H9 (cell line): ENCODE data around the gene SLAMF6. TPM values are rescaled to one million over a fixed set of nuclear protein-coding genes. Genes with fewer than 3 reads are reported as not detected.

Source experiments
- DNase-seq: peaks from one replicate; pipeline ENCODE4 v3.0.0-alpha.2; 2017
- H2AFZ ChIP-seq: one replicate; pipeline ENCODE4 v1.6.1; 2013; ENCODE audit warnings: mild to moderate bottlenecking, low read length, control low read depth, moderate library complexity
- H2AK5ac ChIP-seq: 2 replicates; pipeline ENCODE4 v1.6.1; 2013; ENCODE audit warnings: low read length, control low read depth, mixed read lengths; ENCODE audit not compliant: insufficient read length
- H2BK120ac ChIP-seq: one replicate; pipeline ENCODE4 v1.6.1; 2013; ENCODE audit warnings: low read depth, mild to moderate bottlenecking, low read length, control low read depth, inconsistent platforms; ENCODE audit not compliant: poor library complexity, severe bottlenecking
- H2BK12ac ChIP-seq: 2 replicates; pipeline ENCODE4 v1.6.1; 2013; ENCODE audit warnings: low read length, control low read depth, mixed read lengths, low read depth; ENCODE audit not compliant: insufficient read length
- H2BK15ac ChIP-seq: 2 replicates; pipeline ENCODE4 v1.6.1; 2013; ENCODE audit warnings: low read depth, low read length, control low read depth
- H2BK20ac ChIP-seq: one replicate; pipeline ENCODE4 v1.6.1; 2013; ENCODE audit warnings: low read depth, mild to moderate bottlenecking, low read length, control low read depth, inconsistent platforms; ENCODE audit not compliant: poor library complexity, severe bottlenecking
- H2BK5ac ChIP-seq: 2 replicates; pipeline ENCODE4 v1.6.1; 2013; ENCODE audit warnings: low read length, control low read depth, mixed read lengths; ENCODE audit not compliant: insufficient read length
- H3K14ac ChIP-seq: 2 replicates; pipeline ENCODE4 v1.6.1; 2013; ENCODE audit warnings: low read length, control low read depth; ENCODE audit not compliant: insufficient read depth
- H3K18ac ChIP-seq: 2 replicates; pipeline ENCODE4 v1.6.1; 2013; ENCODE audit warnings: low read depth, mild to moderate bottlenecking, mixed read lengths, low read length, control low read depth; ENCODE audit not compliant: insufficient read length
- H3K23ac ChIP-seq: 2 replicates; pipeline ENCODE4 v1.6.1; 2013; ENCODE audit warnings: low read length, control low read depth, mixed read lengths, low read depth; ENCODE audit not compliant: insufficient read length
- H3K23me2 ChIP-seq: 2 replicates; pipeline ENCODE4 v1.6.1; 2013; ENCODE audit warnings: low read depth, mild to moderate bottlenecking, mixed read lengths, low read length, control low read depth; ENCODE audit not compliant: insufficient read length, poor library complexity, severe bottlenecking
- H3K27ac ChIP-seq: 2 replicates; pipeline ENCODE4 v1.5.1; 2013; ENCODE audit warnings: low read length, control low read depth, mixed read lengths, low read depth; ENCODE audit not compliant: insufficient read length
- H3K27me3 ChIP-seq: 2 replicates; pipeline ENCODE4 v1.6.1; 2013; ENCODE audit warnings: low read length, control low read depth, inconsistent platforms; ENCODE audit not compliant: insufficient read depth
- H3K4ac ChIP-seq: 2 replicates; pipeline ENCODE4 v1.6.1; 2013; ENCODE audit warnings: low read depth, mild to moderate bottlenecking, control low read depth, inconsistent platforms, low read length, moderate library complexity
- H3K4me1 ChIP-seq: 2 replicates; pipeline ENCODE4 v1.6.1; 2013; ENCODE audit warnings: low read length, control low read depth, inconsistent platforms; ENCODE audit not compliant: insufficient read depth
- H3K4me2 ChIP-seq: 2 replicates; pipeline ENCODE4 v1.6.1; 2013; ENCODE audit warnings: low read length, control low read depth, mixed read lengths; ENCODE audit not compliant: insufficient read length, insufficient read depth
- H3K56ac ChIP-seq: 2 replicates; pipeline ENCODE4 v1.6.1; 2013; ENCODE audit warnings: low read depth, mild to moderate bottlenecking, mixed read lengths, low read length, control low read depth; ENCODE audit not compliant: insufficient read length
- H3K79me1 ChIP-seq: 2 replicates; pipeline ENCODE4 v1.6.1; 2013; ENCODE audit warnings: low read depth, mild to moderate bottlenecking, moderate library complexity, low read length, control low read depth, inconsistent platforms; ENCODE audit not compliant: insufficient read depth, poor library complexity, severe bottlenecking
- H3K79me2 ChIP-seq: 2 replicates; pipeline ENCODE4 v1.6.1; 2013; ENCODE audit warnings: low read length, control low read depth, inconsistent platforms; ENCODE audit not compliant: insufficient read depth
- H3K9ac ChIP-seq: 2 replicates; pipeline ENCODE4 v1.6.1; 2013; ENCODE audit warnings: low read length, control low read depth, mixed read lengths; ENCODE audit not compliant: insufficient read length; ENCODE audit errors: extremely low read depth
- H3K9me3 ChIP-seq: one replicate; pipeline ENCODE4 v1.6.1; 2013; ENCODE audit warnings: low read depth, low read length, inconsistent platforms; ENCODE audit not compliant: control insufficient read depth
- H3T11ph ChIP-seq: one replicate; pipeline ENCODE4 v1.6.1; 2013; ENCODE audit warnings: mild to moderate bottlenecking, low read length, control low read depth, inconsistent platforms
- H4K20me1 ChIP-seq: one replicate; pipeline ENCODE4 v1.6.1; 2013; ENCODE audit not compliant: control insufficient read depth, insufficient read length, insufficient read depth
- H4K5ac ChIP-seq: 2 replicates; pipeline ENCODE4 v1.6.1; 2013; ENCODE audit warnings: low read depth, mild to moderate bottlenecking, mixed read lengths, low read length, control low read depth; ENCODE audit not compliant: insufficient read length
- H4K8ac ChIP-seq: replicated peaks from 2 replicates; pipeline ENCODE4 v1.6.1; 2013; ENCODE audit warnings: low read length, control low read depth, mixed read lengths, low read depth; ENCODE audit not compliant: insufficient read length
- H4K91ac ChIP-seq: 2 replicates; pipeline ENCODE4 v1.6.1; 2013; ENCODE audit warnings: low read depth, mild to moderate bottlenecking, moderate library complexity, mixed read lengths, low read length, control low read depth; ENCODE audit not compliant: insufficient read length
- H3K27ac Mint-ChIP-seq, 3 experiments: 2 replicates in 2 of 3; 3 replicates in 1 of 3; pipeline ENCODE4 v1.8.0; 2020 to 2021; ENCODE audit warnings: mixed read lengths in 3 of 3, mild to moderate bottlenecking in 1 of 3, moderate library complexity in 1 of 3
- H3K27me3 Mint-ChIP-seq: 2 replicates; pipeline ENCODE4 v1.8.0; 2021; ENCODE audit warnings: low read depth, mild to moderate bottlenecking, moderate library complexity, mixed read lengths
- H3K36me3 Mint-ChIP-seq, 3 experiments: 2 replicates in 2 of 3; 3 replicates in 1 of 3; pipeline ENCODE4 v1.8.0; 2020 to 2021; ENCODE audit warnings: low read depth in 3 of 3, mixed read lengths in 3 of 3; ENCODE audit not compliant: insufficient read depth in 1 of 3
- H3K4me1 Mint-ChIP-seq, 2 experiments: 2 replicates each; pipeline ENCODE4 v1.8.0; 2020; ENCODE audit warnings: mixed read lengths in 2 of 2
- H3K4me3 Mint-ChIP-seq, 2 experiments: 2 replicates in 1 of 2; 3 replicates in 1 of 2; pipeline ENCODE4 v1.8.0; 2020 to 2021; ENCODE audit warnings: mild to moderate bottlenecking in 2 of 2, mixed read lengths in 2 of 2, moderate library complexity in 1 of 2
- H3K9me3 Mint-ChIP-seq, 2 experiments: 2 replicates in 1 of 2; 3 replicates in 1 of 2; pipeline ENCODE4 v1.8.0; 2020; ENCODE audit warnings: mild to moderate bottlenecking in 2 of 2, mixed read lengths in 2 of 2, moderate library complexity in 1 of 2
- CTCF ChIP-seq: fragments of 200-600 bp; sonication (generic); conservative IDR thresholded peaks from 3 replicates; pipeline ENCODE4 v1.8.0; 2021; ENCODE audit warnings: antibody characterized with exemption, mild to moderate bottlenecking
- WGBS: extraction: QIAGEN DNeasy Blood & Tissue Kit; methylation state at CpG from one replicate; pipeline ENCODE4 v1.1.7; 2013; ENCODE audit warnings: missing lambda C conversion rate, low lambda C conversion rate, mixed read lengths; ENCODE audit not compliant: insufficient read length; ENCODE audit errors: extremely low coverage; 5-methylcytosine and 5-hydroxymethylcytosine counted together
- total RNA-seq: library from RNA; stranded (reverse); gene quantifications from 2 replicates; pipeline ENCODE4 v1.2.1, GENCODE V29; 2021

Gene SLAMF6
- total RNA-seq, 1 experiment from 2014 or later, result not detected

DNA sequence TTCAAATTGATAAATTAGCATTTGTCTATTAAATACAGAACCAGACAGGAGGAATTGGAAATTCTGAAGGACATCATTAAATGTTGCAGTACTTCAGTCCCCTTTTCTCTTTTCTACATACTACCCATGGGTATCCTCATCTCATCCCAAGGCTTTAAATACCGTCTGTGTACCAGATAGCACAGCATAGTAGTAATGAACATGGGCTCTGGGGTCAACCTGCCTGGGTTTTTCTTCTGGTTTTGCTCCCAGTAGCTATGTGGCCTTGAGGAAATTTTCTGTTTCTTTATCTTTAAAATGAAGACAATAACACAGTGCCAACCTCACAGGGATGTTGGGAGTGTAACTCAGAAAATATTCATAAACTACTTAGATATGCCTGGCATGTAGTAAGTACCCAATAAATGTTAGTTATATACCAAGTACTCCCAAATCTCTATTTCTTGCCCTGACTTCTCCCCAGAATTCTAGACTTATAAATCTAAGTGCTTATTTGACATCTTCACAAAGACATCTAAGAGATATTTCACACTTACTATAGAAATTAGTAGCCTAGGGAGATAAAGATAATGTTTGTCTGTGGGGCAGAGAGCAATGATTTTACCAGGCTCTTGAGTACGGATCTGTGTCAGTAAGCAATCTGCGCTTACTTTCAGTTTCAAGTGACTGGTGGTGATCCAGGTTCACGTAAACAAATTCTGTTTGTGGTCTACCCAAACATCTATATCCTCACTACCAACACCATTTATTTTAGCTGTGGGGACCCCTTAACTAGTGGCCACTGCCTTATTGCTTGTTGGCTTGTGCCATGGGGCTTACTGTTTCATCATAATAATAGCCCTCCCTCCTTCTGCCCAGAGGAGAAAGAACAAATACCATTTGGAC lies 85.4 kb downstream of the SLAMF6 start:
- Histone ChIP-seq H2BK15ac (no peak overlapping the region), H2AFZ (no peak overlapping the region), H3K23ac (no peak overlapping the region), H3K27ac (no peak overlapping the region), H2AK5ac (no peak overlapping the region), H3K4ac (no peak overlapping the region), H4K20me1 (no peaks in the 10 kb centered on the region), H3K9me3 (no peaks in the 10 kb centered on the region), H3K4me1 (no peaks in the 10 kb centered on the region; the same call in 1 of the 2 replicates), H4K8ac (no peak overlapping the region), H2BK120ac (no peak overlapping the region), H3T11ph (no peak overlapping the region), H2BK20ac (no peak overlapping the region), H2BK5ac (no peak overlapping the region), H4K91ac (no peak overlapping the region), H3K18ac (no peak overlapping the region), H4K5ac (no peak overlapping the region), H3K14ac (no peak overlapping the region), H3K23me2 (no peaks in the 10 kb centered on the region), H3K79me1 (no peaks in the 10 kb centered on the region), H2BK12ac (no peak overlapping the region), H3K9ac (no peak overlapping the region), H3K4me2 (no peak overlapping the region), H3K56ac (no peak overlapping the region), H3K27me3 (no peaks in the 10 kb centered on the region), H3K79me2 (no peaks in the 10 kb centered on the region)
- DNase-seq, result no peak
- no peaks in the 10 kb centered on the region for H3K36me3 Mint-ChIP-seq
- no peaks in the 10 kb centered on the region for H3K9me3 Mint-ChIP-seq
- no CpG with 5 or more reads among the region's 4 CpGs for WGBS
- no peaks in the 10 kb centered on the region; the same call in 1 of the 2 replicates for H3K27me3 Mint-ChIP-seq
- H3K4me1 Mint-ChIP-seq, result peaks cover 10 to 13% of the 10 kb centered on the region in 2 experiments
- H3K4me3 Mint-ChIP-seq, result no peak overlapping the region
- no peak for TF ChIP-seq CTCF
- no peak overlapping the region for H3K27ac Mint-ChIP-seq
